CD4-positive, alpha-beta memory T cell (primary cell): ENCODE measurements around the gene TET2. TPM values are rescaled to one million over a fixed set of nuclear protein-coding genes. Genes with fewer than 3 reads are reported as not detected.
A peak's percentile ranks its signal among the peaks of the same experiment; 100 is the strongest.

Experiments used
- CTCF ChIA-PET: fragments of 350-600 bp; sonication (Branson Sonifier 250); formaldehyde crosslinking; loops from one replicate; lab custom pipeline; 2021; ENCODE audit warnings: inconsistent platforms; ENCODE audit not compliant: partially characterized antibody; lab: Charles Lee
- POLR2A ChIA-PET: fragments of 350-600 bp; sonication (Branson Sonifier 250); formaldehyde crosslinking; loops from one replicate; lab custom pipeline; 2021; ENCODE audit not compliant: partially characterized antibody; lab: Charles Lee
- DNase-seq, 5 donors: peaks; one replicate each; pipeline versions ENCODE4 v3.0.0 to v3.0.0-alpha.2; 2020 to 2022; ENCODE audit warnings: mixed read lengths in 1 of 5
- H3K27ac ChIP-seq: one replicate; pipeline ENCODE4 v1.7.0; 2013; ENCODE audit warnings: low read depth, low read length
- H3K27me3 ChIP-seq: 2 replicates; pipeline ENCODE4 v1.7.0; 2013; ENCODE audit warnings: mild to moderate bottlenecking, low read length, moderate library complexity; ENCODE audit not compliant: insufficient read depth
- H3K36me3 ChIP-seq: 2 replicates; pipeline ENCODE4 v1.7.0; 2013; ENCODE audit warnings: mild to moderate bottlenecking, low read length, moderate library complexity; ENCODE audit not compliant: insufficient read depth
- H3K4me1 ChIP-seq: 2 replicates; pipeline ENCODE4 v1.7.0; 2013; ENCODE audit warnings: mild to moderate bottlenecking, low read length, moderate library complexity; ENCODE audit not compliant: insufficient read depth
- H3K4me3 ChIP-seq, 2 donors: one replicate each; pipeline ENCODE4 v1.7.0; 2013; ENCODE audit warnings: low read length in 2 of 2, mild to moderate bottlenecking in 1 of 2
- H3K9me3 ChIP-seq, 2 donors: one replicate each; pipeline ENCODE4 v1.7.0; 2013; ENCODE audit warnings: low read length in 2 of 2, control low read depth in 1 of 2; ENCODE audit not compliant: control insufficient read depth in 1 of 2
- H3K27ac Mint-ChIP-seq, 7 donors: one replicate each; pipeline ENCODE4 v1.8.0; 2020 to 2021; ENCODE audit warnings: mixed read lengths in 7 of 7, mild to moderate bottlenecking in 6 of 7, inconsistent platforms in 3 of 7, moderate library complexity in 3 of 7
- H3K27me3 Mint-ChIP-seq, 2 donors: one replicate each; pipeline ENCODE4 v1.8.0; 2020 to 2021; ENCODE audit warnings: mixed read lengths in 2 of 2
- H3K36me3 Mint-ChIP-seq, 2 donors: one replicate each; pipeline ENCODE4 v1.8.0; 2020 to 2021; ENCODE audit warnings: mixed read lengths in 2 of 2, inconsistent platforms in 1 of 2, mild to moderate bottlenecking in 1 of 2
- H3K4me1 Mint-ChIP-seq, 4 donors: one replicate each; pipeline ENCODE4 v1.8.0; 2020 to 2021; ENCODE audit warnings: mixed read lengths in 4 of 4, mild to moderate bottlenecking in 1 of 4
- H3K4me3 Mint-ChIP-seq, 8 donors: one replicate each; pipeline ENCODE4 v1.8.0; 2020 to 2021; ENCODE audit warnings: mixed read lengths in 8 of 8, mild to moderate bottlenecking in 7 of 8, moderate library complexity in 6 of 8, inconsistent platforms in 3 of 8
- H3K9me3 Mint-ChIP-seq, 8 donors: one replicate each; pipeline ENCODE4 v1.8.0; 2020 to 2021; ENCODE audit warnings: mixed read lengths in 8 of 8, mild to moderate bottlenecking in 5 of 8, inconsistent platforms in 3 of 8, moderate library complexity in 1 of 8
- intact Hi-C: fragments of 100-400 bp; cut with micrococcal nuclease; formaldehyde crosslinking; loops from one replicate; pipeline ENCODE4 v1.15.1; 2023
- polyA plus RNA-seq, 2 donors: library from polyadenylated mRNA; unstranded; fragments of 300-500 nt; fragmentation: Illumina TruSeq; gene quantifications; one replicate each; pipeline ENCODE4 v1.2.3, GENCODE V29; 2021
- total RNA-seq, 2 experiments: library from RNA; stranded (reverse); gene quantifications; one replicate each; pipeline ENCODE4 v1.2.3, GENCODE V29; 2021

The TET2 gene
- total and polyA plus RNA-seq, 4 experiments from 2014 or later = 9.7 to 20.7 (median 16.9) TPM

- H3K9me3 ChIP-seq = no peaks in the 10 kb centered on the region
- H3K36me3 Mint-ChIP-seq = peaks cover 22 to 38% of the 10 kb centered on the region in 2 donors
- H3K36me3 ChIP-seq = no peaks in the 10 kb centered on the region
- H3K27me3 Mint-ChIP-seq = no peaks in the 10 kb centered on the region
- H3K27ac ChIP-seq = no peak overlapping the region
- peaks cover 0 to 39% (median 23%) of the 10 kb centered on the region in 8 donors for H3K9me3 Mint-ChIP-seq
- H3K4me1 Mint-ChIP-seq = no peaks in the 10 kb centered on the region
- POLR2A ChIA-PET = no interaction called here
- no peaks in the 10 kb centered on the region for H3K4me1 ChIP-seq
- peak overlapping the region in 1 of 7 donors; percentile 30 for H3K27ac Mint-ChIP-seq
- H3K4me3 Mint-ChIP-seq = no peak overlapping the region
- H3K4me3 ChIP-seq = no peak overlapping the region
- no peaks in the 10 kb centered on the region for H3K27me3 ChIP-seq
- no peak for DNase-seq
- intact Hi-C loops = no loop called here
- CTCF ChIA-PET = no interaction called here
Measured at GRCh38 chr4:105318486-105318885, 171.8 kb downstream of the TET2 start.

GRCh38 chr4:105327222-105327621, 180.5 kb downstream of the TET2 start:
- Histone ChIP-seq H3K27me3 (no peaks in the 10 kb centered on the region), H3K36me3 (no peaks in the 10 kb centered on the region), H3K9me3 (no peaks in the 10 kb centered on the region), H3K27ac (no peak overlapping the region), H3K4me1 (no peaks in the 10 kb centered on the region), H3K4me3 (no peak overlapping the region)
- H3K4me3 Mint-ChIP-seq = no peak overlapping the region
- H3K27ac Mint-ChIP-seq = no peak overlapping the region
- H3K4me1 Mint-ChIP-seq = peaks cover 0 to 9% (median 4%) of the 10 kb centered on the region in 4 donors
- CTCF ChIA-PET = no interaction called here
- POLR2A ChIA-PET = no interaction called here
- H3K27me3 Mint-ChIP-seq = no peaks in the 10 kb centered on the region
- no peak for DNase-seq
- no peaks in the 10 kb centered on the region for H3K36me3 Mint-ChIP-seq
- intact Hi-C loops = no loop called here
- H3K9me3 Mint-ChIP-seq = peaks cover 0 to 7% (median 0%) of the 10 kb centered on the region in 8 donors

GRCh38 chr4:105327956-105328355, 181.3 kb downstream of the TET2 start:
- no peaks in the 10 kb centered on the region for H3K27me3 ChIP-seq
- peaks cover 0 to 9% (median 4%) of the 10 kb centered on the region in 4 donors for H3K4me1 Mint-ChIP-seq
- ChIA-PET CTCF (no interaction called here), POLR2A (no interaction called here)
- intact Hi-C loops = no loop called here
- H3K27ac Mint-ChIP-seq = no peak overlapping the region
- no peaks in the 10 kb centered on the region for H3K36me3 ChIP-seq
- peaks cover 0 to 3% of the 10 kb centered on the region in 2 donors for H3K36me3 Mint-ChIP-seq
- no peak overlapping the region for H3K4me3 Mint-ChIP-seq
- H3K9me3 Mint-ChIP-seq = peaks cover 0 to 8% (median 0%) of the 10 kb centered on the region in 8 donors
- no peaks in the 10 kb centered on the region for H3K4me1 ChIP-seq
- H3K27ac ChIP-seq = no peak overlapping the region
- no peak for DNase-seq
- no peaks in the 10 kb centered on the region for H3K9me3 ChIP-seq
- no peak overlapping the region for H3K4me3 ChIP-seq
- H3K27me3 Mint-ChIP-seq = no peaks in the 10 kb centered on the region

GRCh38 chr4:105329081-105329480, 182.4 kb downstream of the TET2 start:
- no peaks in the 10 kb centered on the region for H3K4me1 ChIP-seq
- no peak overlapping the region for H3K27ac Mint-ChIP-seq
- H3K9me3 Mint-ChIP-seq = peaks cover 0 to 6% (median 0%) of the 10 kb centered on the region in 8 donors
- H3K4me3 ChIP-seq = no peak overlapping the region
- CTCF ChIA-PET = no interaction called here
- no peaks in the 10 kb centered on the region for H3K36me3 ChIP-seq
- peaks cover 0 to 9% (median 4%) of the 10 kb centered on the region in 4 donors for H3K4me1 Mint-ChIP-seq
- POLR2A ChIA-PET = no interaction called here
- peaks cover 0 to 13% of the 10 kb centered on the region in 2 donors for H3K36me3 Mint-ChIP-seq
- intact Hi-C loops = no loop called here
- no peaks in the 10 kb centered on the region for H3K27me3 ChIP-seq
- H3K27me3 Mint-ChIP-seq = no peaks in the 10 kb centered on the region
- no peaks in the 10 kb centered on the region for H3K9me3 ChIP-seq
- no peak overlapping the region for H3K27ac ChIP-seq
- DNase-seq = no peak
- H3K4me3 Mint-ChIP-seq = no peak overlapping the region
